K562 (cell line): ENCODE measurements around the gene SLC16A1.

Experiments used
- HNRNPUL1 ChIP-seq: fragments of 200-400 bp; formaldehyde crosslinking; IDR thresholded peaks from 2 replicates; pipeline ENCODE4 v1.6.1; 2017; ENCODE audit warnings: low read length
- KLF13 ChIP-seq: fragments of 450-650 bp; IDR thresholded peaks from 2 replicates; pipeline ENCODE4 v1.6.1; 2016; ENCODE audit warnings: missing genetic modification characterization, low read depth, mild to moderate bottlenecking, missing compliant biosample characterization, moderate library complexity, borderline replicate concordance
- POLR2A ChIP-seq: fragments of 450-650 bp; conservative IDR thresholded peaks from 2 replicates; pipeline ENCODE4 v1.6.1; 2016
- POLR2AphosphoS5 ChIP-seq: IDR thresholded peaks from 2 replicates; pipeline ENCODE4 v1.6.1; 2011; ENCODE audit warnings: mild to moderate bottlenecking, low read depth, low read length, moderate library complexity; ENCODE audit not compliant: control insufficient read depth, insufficient read depth
- PRMT5 ChIP-seq: sonication (generic); formaldehyde crosslinking; IDR thresholded peaks from 2 replicates; pipeline ENCODE4 v1.5.0; 2020; ENCODE audit warnings: missing genetic modification reagents
- RBFOX2 ChIP-seq: fragments of 200-400 bp; formaldehyde crosslinking; IDR thresholded peaks from 2 replicates; pipeline ENCODE4 v1.6.1; 2017; ENCODE audit warnings: low read depth, mild to moderate bottlenecking, low read length, moderate library complexity
- SMC3 ChIP-seq: conservative IDR thresholded peaks from 2 replicates; pipeline ENCODE4 v1.6.1; 2011; ENCODE audit warnings: low read depth, low read length, improper control_type of control experiment; ENCODE audit not compliant: insufficient read depth
- SNIP1 ChIP-seq: fragments of 450-650 bp; IDR thresholded peaks from 2 replicates; pipeline ENCODE4 v1.7.1; 2017; ENCODE audit warnings: low read depth, mild to moderate bottlenecking
- SREBF2 ChIP-seq: sonication (generic); formaldehyde crosslinking; IDR thresholded peaks from 2 replicates; pipeline ENCODE4 v1.4.0; 2020; ENCODE audit warnings: mild to moderate bottlenecking, missing genetic modification reagents
- TCF7L2 ChIP-seq: fragments of 150-350 bp; IDR thresholded peaks from 2 replicates; pipeline ENCODE4 v1.6.1; 2016; ENCODE audit warnings: low read depth, mild to moderate bottlenecking, low read length, moderate library complexity
- ZNF143 ChIP-seq: sonication (generic); formaldehyde crosslinking; IDR thresholded peaks from 2 replicates; pipeline ENCODE4 v1.9.0; 2022; ENCODE audit warnings: mild to moderate bottlenecking, missing genetic modification reagents
- TF ChIP-seq, protein P1 (sequence below), 3 experiments: IDR thresholded peaks in 2 of 3; conservative IDR thresholded peaks in 1 of 3; 2 replicates each; pipeline ENCODE4 v1.5.1; 2011 to 2012; ENCODE audit warnings: low read length in 3 of 3, mild to moderate bottlenecking in 3 of 3, control low read depth in 2 of 3, improper control_type of control experiment in 1 of 3, inconsistent platforms in 1 of 3, low read depth in 1 of 3, mixed read lengths in 1 of 3, moderate library complexity in 1 of 3; ENCODE audit not compliant: insufficient read depth in 2 of 3
- TF ChIP-seq, protein P2 (sequence below): fragments of 250-450 bp; sonication (Bioruptor Pico); IDR thresholded peaks from 2 replicates; pipeline ENCODE4 v1.9.0; 2021; ENCODE audit warnings: mild to moderate bottlenecking, inconsistent platforms

DNA sequence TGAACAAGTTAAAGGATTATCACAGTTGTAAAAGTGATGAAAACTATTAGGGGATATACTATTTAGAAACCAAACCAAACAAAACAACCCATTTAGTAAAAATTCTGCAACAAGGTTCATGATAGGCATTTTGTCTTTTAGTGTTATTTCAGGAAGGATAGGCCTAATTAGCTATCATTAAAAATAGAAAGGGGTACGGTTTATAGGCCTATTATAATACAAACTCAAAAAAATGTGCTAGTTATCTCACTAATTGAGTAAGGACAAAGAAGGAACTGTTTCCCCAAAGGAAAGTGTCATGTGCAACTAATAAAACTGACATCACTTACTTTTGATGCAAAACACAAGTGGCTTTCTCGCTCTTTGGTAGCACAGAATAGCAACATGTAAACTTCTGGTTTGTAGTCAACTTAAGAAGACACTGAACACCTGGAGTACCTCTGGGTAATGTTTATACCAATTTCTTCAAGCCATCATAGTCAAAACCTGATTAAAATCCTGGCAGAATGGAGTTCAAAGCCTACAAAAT lies 28.5 kb downstream of the SLC16A1 start:
- no peak for TF ChIP-seq SMC3
- TF ChIP-seq SNIP1, result no peak
- TF ChIP-seq ZNF143, result no peak
- no peak for TF ChIP-seq KLF13 (tag)
- TF ChIP-seq, protein P1, sequence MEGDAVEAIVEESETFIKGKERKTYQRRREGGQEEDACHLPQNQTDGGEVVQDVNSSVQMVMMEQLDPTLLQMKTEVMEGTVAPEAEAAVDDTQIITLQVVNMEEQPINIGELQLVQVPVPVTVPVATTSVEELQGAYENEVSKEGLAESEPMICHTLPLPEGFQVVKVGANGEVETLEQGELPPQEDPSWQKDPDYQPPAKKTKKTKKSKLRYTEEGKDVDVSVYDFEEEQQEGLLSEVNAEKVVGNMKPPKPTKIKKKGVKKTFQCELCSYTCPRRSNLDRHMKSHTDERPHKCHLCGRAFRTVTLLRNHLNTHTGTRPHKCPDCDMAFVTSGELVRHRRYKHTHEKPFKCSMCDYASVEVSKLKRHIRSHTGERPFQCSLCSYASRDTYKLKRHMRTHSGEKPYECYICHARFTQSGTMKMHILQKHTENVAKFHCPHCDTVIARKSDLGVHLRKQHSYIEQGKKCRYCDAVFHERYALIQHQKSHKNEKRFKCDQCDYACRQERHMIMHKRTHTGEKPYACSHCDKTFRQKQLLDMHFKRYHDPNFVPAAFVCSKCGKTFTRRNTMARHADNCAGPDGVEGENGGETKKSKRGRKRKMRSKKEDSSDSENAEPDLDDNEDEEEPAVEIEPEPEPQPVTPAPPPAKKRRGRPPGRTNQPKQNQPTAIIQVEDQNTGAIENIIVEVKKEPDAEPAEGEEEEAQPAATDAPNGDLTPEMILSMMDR (IDR thresholded peaks at IDR 0.05 in 2 of 3, conservative IDR thresholded peaks at IDR 0.05 in 1 of 3; ENCODE audit: insufficient read depth in 2 of 3, low read depth in 1 of 3, low read length in 3 of 3), result no peak
- TF ChIP-seq, protein P2, sequence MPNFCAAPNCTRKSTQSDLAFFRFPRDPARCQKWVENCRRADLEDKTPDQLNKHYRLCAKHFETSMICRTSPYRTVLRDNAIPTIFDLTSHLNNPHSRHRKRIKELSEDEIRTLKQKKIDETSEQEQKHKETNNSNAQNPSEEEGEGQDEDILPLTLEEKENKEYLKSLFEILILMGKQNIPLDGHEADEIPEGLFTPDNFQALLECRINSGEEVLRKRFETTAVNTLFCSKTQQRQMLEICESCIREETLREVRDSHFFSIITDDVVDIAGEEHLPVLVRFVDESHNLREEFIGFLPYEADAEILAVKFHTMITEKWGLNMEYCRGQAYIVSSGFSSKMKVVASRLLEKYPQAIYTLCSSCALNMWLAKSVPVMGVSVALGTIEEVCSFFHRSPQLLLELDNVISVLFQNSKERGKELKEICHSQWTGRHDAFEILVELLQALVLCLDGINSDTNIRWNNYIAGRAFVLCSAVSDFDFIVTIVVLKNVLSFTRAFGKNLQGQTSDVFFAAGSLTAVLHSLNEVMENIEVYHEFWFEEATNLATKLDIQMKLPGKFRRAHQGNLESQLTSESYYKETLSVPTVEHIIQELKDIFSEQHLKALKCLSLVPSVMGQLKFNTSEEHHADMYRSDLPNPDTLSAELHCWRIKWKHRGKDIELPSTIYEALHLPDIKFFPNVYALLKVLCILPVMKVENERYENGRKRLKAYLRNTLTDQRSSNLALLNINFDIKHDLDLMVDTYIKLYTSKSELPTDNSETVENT (CRISPR knock-in tag), result no peak
- TF ChIP-seq SREBF2 (CRISPR knock-in tag), result no peak
- no peak for TF ChIP-seq POLR2A
- TF ChIP-seq HNRNPUL1, result no peak
- TF ChIP-seq PRMT5, result no peak
- no peak for TF ChIP-seq POLR2AphosphoS5
- TF ChIP-seq RBFOX2, result no peak
- TF ChIP-seq TCF7L2, result no peak
